HepG2 (cell line): ENCODE results near the gene ZBTB46. TPM values are rescaled to one million over a fixed set of nuclear protein-coding genes. Genes with fewer than 3 reads are reported as not detected.

Source experiments
- ARNT ChIP-seq: fragments of 450-650 bp; IDR thresholded peaks from 2 replicates; pipeline ENCODE4 v1.6.1; 2017
- FOXO1 ChIP-seq: sonication (generic); formaldehyde crosslinking; IDR thresholded peaks from 2 replicates; pipeline ENCODE4 v1.4.0; 2020; ENCODE audit warnings: missing genetic modification reagents
- GLMP ChIP-seq: sonication (generic); formaldehyde crosslinking; IDR thresholded peaks from 2 replicates; pipeline ENCODE4 v1.9.0; 2021; ENCODE audit warnings: missing genetic modification reagents, mild to moderate bottlenecking, borderline replicate concordance
- HMG20B ChIP-seq: conservative IDR thresholded peaks from 2 replicates; pipeline ENCODE4 v1.6.1; 2016; ENCODE audit warnings: missing genetic modification reagents, missing compliant biosample characterization
- TSC22D2 ChIP-seq: sonication (generic); formaldehyde crosslinking; IDR thresholded peaks from 2 replicates; pipeline ENCODE4 v1.5.1; 2020; ENCODE audit warnings: missing genetic modification reagents, mild to moderate bottlenecking, borderline replicate concordance
- ZBED4 ChIP-seq: sonication (generic); formaldehyde crosslinking; IDR thresholded peaks from 2 replicates; pipeline ENCODE4 v1.4.0; 2020; ENCODE audit warnings: missing genetic modification reagents, borderline replicate concordance
- ZFP91 ChIP-seq: sonication (generic); formaldehyde crosslinking; IDR thresholded peaks from 2 replicates; pipeline ENCODE4 v1.9.0; 2022; ENCODE audit warnings: missing genetic modification reagents, mild to moderate bottlenecking, borderline replicate concordance
- ZHX2 ChIP-seq, 2 experiments: sonication (generic) in 1 of 2; formaldehyde crosslinking in 1 of 2; IDR thresholded peaks; 2 replicates each; pipeline versions ENCODE4 v1.6.1 to v1.9.0; 2014 to 2022; ENCODE audit warnings: antibody characterized with exemption in 1 of 2, borderline replicate concordance in 1 of 2, inconsistent platforms in 1 of 2, low read depth in 1 of 2, missing genetic modification reagents in 1 of 2
- ZNF737 ChIP-seq: sonication (generic); formaldehyde crosslinking; IDR thresholded peaks from 2 replicates; pipeline ENCODE4 v1.5.0; 2020; ENCODE audit warnings: missing genetic modification reagents, mild to moderate bottlenecking, borderline replicate concordance
- ZSCAN21 ChIP-seq: sonication (generic); formaldehyde crosslinking; IDR thresholded peaks from 2 replicates; pipeline ENCODE4 v1.8.0; 2022; ENCODE audit warnings: mild to moderate bottlenecking, missing genetic modification reagents, moderate library complexity, borderline replicate concordance
- polyA plus RNA-seq, 8 experiments: library from polyadenylated mRNA; depleted of rRNA in 3 of 8; stranded (reverse) in 7 of 8; unstranded in 1 of 8; fragments of >200 nt; fragmentation: Illumina TruSeq in 4 of 8; extraction: Trizol in 4 of 8; gene quantifications; 2 replicates each; pipeline versions ENCODE4 v1.2.1 to v1.2.3, GENCODE V29; 2011 to 2016; ENCODE audit warnings: low read depth in 4 of 8, missing spikeins in 1 of 8, mixed read lengths in 1 of 8; ENCODE audit not compliant: insufficient read depth in 1 of 8
- total RNA-seq, 5 experiments: library from RNA; depleted of rRNA; stranded (reverse); fragments of >200 nt; fragmentation: Illumina TruSeq; extraction: Trizol; gene quantifications; 2 replicates each; pipeline ENCODE4 v1.2.3, GENCODE V29; 2016; ENCODE audit warnings: low read depth in 1 of 5
- TF ChIP-seq, protein P1 (sequence below): sonication (generic); formaldehyde crosslinking; IDR thresholded peaks from 2 replicates; pipeline ENCODE4 v1.9.0; 2021; ENCODE audit warnings: missing genetic modification reagents, borderline replicate concordance

ZBTB46 gene
- total and polyA plus RNA-seq, 2 of the 13 experiments (the other 11 are each of a cell fraction or from before 2014, with no cell fraction given): 1.6 to 13.5 TPM

- TF ChIP-seq, protein P1, sequence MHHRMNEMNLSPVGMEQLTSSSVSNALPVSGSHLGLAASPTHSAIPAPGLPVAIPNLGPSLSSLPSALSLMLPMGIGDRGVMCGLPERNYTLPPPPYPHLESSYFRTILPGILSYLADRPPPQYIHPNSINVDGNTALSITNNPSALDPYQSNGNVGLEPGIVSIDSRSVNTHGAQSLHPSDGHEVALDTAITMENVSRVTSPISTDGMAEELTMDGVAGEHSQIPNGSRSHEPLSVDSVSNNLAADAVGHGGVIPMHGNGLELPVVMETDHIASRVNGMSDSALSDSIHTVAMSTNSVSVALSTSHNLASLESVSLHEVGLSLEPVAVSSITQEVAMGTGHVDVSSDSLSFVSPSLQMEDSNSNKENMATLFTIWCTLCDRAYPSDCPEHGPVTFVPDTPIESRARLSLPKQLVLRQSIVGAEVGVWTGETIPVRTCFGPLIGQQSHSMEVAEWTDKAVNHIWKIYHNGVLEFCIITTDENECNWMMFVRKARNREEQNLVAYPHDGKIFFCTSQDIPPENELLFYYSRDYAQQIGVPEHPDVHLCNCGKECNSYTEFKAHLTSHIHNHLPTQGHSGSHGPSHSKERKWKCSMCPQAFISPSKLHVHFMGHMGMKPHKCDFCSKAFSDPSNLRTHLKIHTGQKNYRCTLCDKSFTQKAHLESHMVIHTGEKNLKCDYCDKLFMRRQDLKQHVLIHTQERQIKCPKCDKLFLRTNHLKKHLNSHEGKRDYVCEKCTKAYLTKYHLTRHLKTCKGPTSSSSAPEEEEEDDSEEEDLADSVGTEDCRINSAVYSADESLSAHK: no peak
- TF ChIP-seq ZSCAN21 (CRISPR knock-in tag) (peak; percentile 91), FOXO1 (CRISPR knock-in tag) (peak; percentile 56), ZBED4 (CRISPR knock-in tag) (no peak; the same call in 1 of the 2 replicates), HMG20B (CRISPR knock-in tag) (no peak; the same call in 1 of the 2 replicates), ZNF737 (CRISPR knock-in tag) (peak; percentile 87), GLMP (no peak), TSC22D2 (CRISPR knock-in tag) (peak; percentile 73; the same call in 1 of the 2 replicates), ZFP91 (CRISPR knock-in tag) (no peak; the same call in 1 of the 2 replicates), ZHX2 (IDR thresholded peaks at IDR 0.05; ENCODE audit: low read depth) (peak; percentile 59; the same call in 1 of the 2 replicates), ZHX2 (CRISPR knock-in tag; IDR thresholded peaks at IDR 0.05; ENCODE audit: borderline replicate concordance) (no peak), ARNT (no peak)
Observed at GRCh38 chr20:63737945-63738686, 92.9 kb downstream of the ZBTB46 start (continued).
